Stimulated activated CD4-positive, alpha-beta T cell treated with anti-CD3 and anti-CD28 coated beads, Interleukin-4, amount 100 ng/mL, for 24 hours (primary cell): ENCODE measurements around the gene ZP3.
"Not testable (repeated sequence)": the region's sequence is repeated elsewhere in the genome, so short reads cannot be mapped to it uniquely, and the experiment has no call there.

Experiments used
- DNase-seq: peaks from one replicate; pipeline ENCODE4 v3.0.0-alpha.2; 2020

Gene ZP3

GRCh38 chr7:76487969-76488368 lies 63.2 kb downstream of the ZP3 start:
- DNase-seq: not testable (repeated sequence)
